ENCODE results near the gene MAPK10. TPM values are rescaled to one million over a fixed set of nuclear protein-coding genes. Genes with fewer than 3 reads are reported as not detected.
A peak's percentile ranks its signal among the peaks of the same experiment; 100 is the strongest.

Gene MAPK10
- total and polyA plus RNA-seq, 2 donors (not counting 1 experiment from before 2014, with no cell fraction given) = 3.8 to 20.0 TPM

DNA sequence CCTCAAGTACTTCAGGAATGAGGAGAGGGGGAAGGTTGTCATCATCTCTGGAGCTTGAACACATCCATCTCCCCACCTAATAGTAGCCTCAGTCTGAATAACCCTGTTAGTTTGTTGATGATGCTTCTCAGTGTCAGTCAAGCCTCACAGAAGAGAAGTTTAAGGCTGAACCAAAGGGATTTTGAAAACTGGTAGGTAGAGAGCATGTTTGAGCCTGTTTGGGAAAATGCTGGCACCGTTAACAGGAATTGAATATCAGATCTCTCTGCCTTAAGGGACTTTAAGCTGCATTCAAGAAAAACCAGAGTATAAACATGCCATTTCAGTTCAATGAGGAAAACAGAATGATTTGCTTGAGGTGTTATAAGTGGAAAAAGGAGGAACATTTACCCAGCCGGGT, 73.1 kb downstream of the MAPK10 start:
- Histone ChIP-seq H3K79me2 (ENCODE audit: control insufficient read depth, insufficient read depth, low read length) (no peaks in the 10 kb centered on the region), H3K4me3 (replicated peaks in 1 of 4; ENCODE audit: control extremely low read depth in 1 of 4, insufficient read depth in 1 of 4, low read depth in 3 of 4, low read length in 4 of 4) (no peak overlapping the region), H4K20me1 (ENCODE audit: control insufficient read depth, extremely low read depth, insufficient read depth, low read length) (no peaks in the 10 kb centered on the region), H3K4me2 (ENCODE audit: extremely low read depth, insufficient read depth, low read length) (no peak overlapping the region), H3K4me1 (ENCODE audit: control insufficient read depth, extremely low read depth, insufficient read depth, low read length) (no peaks in the 10 kb centered on the region), H3K27ac (ENCODE audit: insufficient read depth, low read length) (no peak overlapping the region), H3K9ac (ENCODE audit: insufficient read depth, low read length) (no peak overlapping the region), H3K27me3 (ENCODE audit: control insufficient read depth, insufficient read depth, low read length) (no peaks in the 10 kb centered on the region), H2AFZ (ENCODE audit: low read length) (no peak overlapping the region), H3K36me3 (ENCODE audit: control insufficient read depth, insufficient read depth, low read length) (no peaks in the 10 kb centered on the region), H3K9me3 (ENCODE audit: control insufficient read depth, insufficient read depth, low read depth, low read length) (no peaks in the 10 kb centered on the region)
- TF ChIP-seq EZH2 (IDR thresholded peaks at IDR 0.05; ENCODE audit: low read length, missing control alignments) = no peak
- no peak for TF ChIP-seq CTCF (conservative IDR thresholded peaks at IDR 0.05 in 1 of 2, IDR thresholded peaks at IDR 0.05 in 1 of 2; ENCODE audit: low read depth in 1 of 2, low read length in 2 of 2)
- DNase-seq (ENCODE audit: low read depth in 2 of 2) = peak in 1 of 2 donors; percentile 22

DNA sequence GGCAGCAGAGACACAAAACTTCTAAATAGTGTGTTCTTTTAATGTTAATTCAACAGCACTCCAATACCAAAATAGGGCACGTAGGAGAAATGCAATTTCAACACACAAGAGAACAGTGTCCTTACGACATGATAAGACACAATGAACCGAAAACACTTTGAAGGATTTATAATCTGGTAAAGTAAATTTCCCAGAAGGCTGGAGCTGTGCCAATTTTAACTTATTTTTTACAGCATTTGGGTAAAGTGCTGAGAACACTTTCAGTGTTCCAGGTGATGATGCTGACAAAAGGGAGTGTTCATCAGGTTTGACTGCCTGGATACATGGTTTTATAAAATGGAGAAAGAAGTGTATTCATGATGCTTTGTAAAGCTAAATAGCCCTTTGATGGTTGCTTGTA, 76.5 kb downstream of the MAPK10 start:
- DNase-seq (ENCODE audit: low read depth in 2 of 2) = no peak
- no peak overlapping the region for H3K4me2 ChIP-seq (ENCODE audit: extremely low read depth, insufficient read depth, low read length)
- H3K27me3 ChIP-seq (ENCODE audit: control insufficient read depth, insufficient read depth, low read length) = no peaks in the 10 kb centered on the region
- H3K4me1 ChIP-seq (ENCODE audit: control insufficient read depth, extremely low read depth, insufficient read depth, low read length) = no peaks in the 10 kb centered on the region
- H3K9me3 ChIP-seq (ENCODE audit: control insufficient read depth, insufficient read depth, low read depth, low read length) = no peaks in the 10 kb centered on the region
- no peaks in the 10 kb centered on the region for H3K79me2 ChIP-seq (ENCODE audit: control insufficient read depth, insufficient read depth, low read length)
- no peak overlapping the region for H3K9ac ChIP-seq (ENCODE audit: insufficient read depth, low read length)
- H2AFZ ChIP-seq (ENCODE audit: low read length) = no peak overlapping the region
- H3K4me3 ChIP-seq (replicated peaks in 1 of 4; ENCODE audit: control extremely low read depth in 1 of 4, insufficient read depth in 1 of 4, low read depth in 3 of 4, low read length in 4 of 4) = no peak overlapping the region
- no peak overlapping the region for H3K27ac ChIP-seq (ENCODE audit: insufficient read depth, low read length)
- no peak for TF ChIP-seq EZH2 (IDR thresholded peaks at IDR 0.05; ENCODE audit: low read length, missing control alignments)
- TF ChIP-seq CTCF (conservative IDR thresholded peaks at IDR 0.05 in 1 of 2, IDR thresholded peaks at IDR 0.05 in 1 of 2; ENCODE audit: low read depth in 1 of 2, low read length in 2 of 2) = no peak
- H4K20me1 ChIP-seq (ENCODE audit: control insufficient read depth, extremely low read depth, insufficient read depth, low read length) = no peaks in the 10 kb centered on the region
- H3K36me3 ChIP-seq (ENCODE audit: control insufficient read depth, insufficient read depth, low read length) = no peaks in the 10 kb centered on the region

DNA sequence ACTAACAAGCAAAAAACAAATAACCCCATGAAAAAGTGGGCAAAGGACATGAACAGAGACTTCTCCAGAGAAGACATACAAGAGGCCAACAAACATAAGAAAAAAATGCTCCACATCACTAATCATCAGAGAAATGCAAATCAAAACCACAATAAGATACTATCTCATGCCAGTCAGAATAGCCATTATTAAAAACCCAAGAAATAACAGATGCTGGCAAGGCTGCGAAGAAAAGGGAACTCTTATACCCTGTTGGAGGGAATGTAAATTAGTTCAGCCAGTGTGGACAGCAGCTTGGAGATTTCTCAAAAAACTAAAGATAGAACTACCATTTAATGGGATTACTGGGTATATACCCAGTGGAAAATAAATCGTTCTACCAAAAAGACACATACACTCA, 79.6 kb downstream of the MAPK10 start:
- no peak for TF ChIP-seq EZH2 (IDR thresholded peaks at IDR 0.05; ENCODE audit: low read length, missing control alignments)
- TF ChIP-seq CTCF (conservative IDR thresholded peaks at IDR 0.05 in 1 of 2, IDR thresholded peaks at IDR 0.05 in 1 of 2; ENCODE audit: low read depth in 1 of 2, low read length in 2 of 2) = no peak
- DNase-seq (ENCODE audit: low read depth in 2 of 2) = peak in 1 of 2 donors; percentile 45
- Histone ChIP-seq H3K4me2 (ENCODE audit: extremely low read depth, insufficient read depth, low read length) (no peak overlapping the region), H3K36me3 (ENCODE audit: control insufficient read depth, insufficient read depth, low read length) (no peaks in the 10 kb centered on the region), H3K27me3 (ENCODE audit: control insufficient read depth, insufficient read depth, low read length) (no peaks in the 10 kb centered on the region), H4K20me1 (ENCODE audit: control insufficient read depth, extremely low read depth, insufficient read depth, low read length) (no peaks in the 10 kb centered on the region), H3K4me1 (ENCODE audit: control insufficient read depth, extremely low read depth, insufficient read depth, low read length) (no peaks in the 10 kb centered on the region), H3K4me3 (replicated peaks in 1 of 4; ENCODE audit: control extremely low read depth in 1 of 4, insufficient read depth in 1 of 4, low read depth in 3 of 4, low read length in 4 of 4) (no peak overlapping the region), H3K27ac (ENCODE audit: insufficient read depth, low read length) (no peak overlapping the region), H2AFZ (ENCODE audit: low read length) (no peak overlapping the region), H3K9ac (ENCODE audit: insufficient read depth, low read length) (no peak overlapping the region), H3K9me3 (ENCODE audit: control insufficient read depth, insufficient read depth, low read depth, low read length) (no peaks in the 10 kb centered on the region), H3K79me2 (ENCODE audit: control insufficient read depth, insufficient read depth, low read length) (no peaks in the 10 kb centered on the region)

Measured in fibroblast of lung (primary cell).